ENCODE measurements around the gene CIB4.
"Not testable (repeated sequence)": the region's sequence is repeated elsewhere in the genome, so short reads cannot be mapped to it uniquely, and the experiment has no call there.

Gene CIB4

GRCh38 chr2:26571316-26571715 lies 69.8 kb downstream of the CIB4 start:
- no peak for DNase-seq

- peak in 25 of 56 donors; percentile 15 to 81 (median 50) for DNase-seq
Measured at GRCh38 chr2:26570083-26570430, 71.1 kb downstream of the CIB4 start.

- peak in 1 of 56 donors; percentile 59 for DNase-seq
Measured at GRCh38 chr2:26569216-26570082, 71.7 kb downstream of the CIB4 start.

- no peak for DNase-seq
Measured at GRCh38 chr2:26568076-26568890, 72.9 kb downstream of the CIB4 start.

GRCh38 chr2:26567534-26567933 lies 73.6 kb downstream of the CIB4 start:
- no peak for DNase-seq

- DNase-seq: not testable (repeated sequence)
Measured at GRCh38 chr2:26566731-26567130, 74.4 kb downstream of the CIB4 start.

- DNase-seq: no peak
Measured at GRCh38 chr2:26566081-26566375, 75.1 kb downstream of the CIB4 start.

GRCh38 chr2:26564121-26564644 lies 77.0 kb downstream of the CIB4 start:
- no peak for DNase-seq

GRCh38 chr2:26563686-26564085 lies 77.5 kb downstream of the CIB4 start:
- DNase-seq: no peak

- DNase-seq: peak in 12 of 56 donors; percentile 12 to 65 (median 32)
Measured at GRCh38 chr2:26562811-26563645, 78.1 kb downstream of the CIB4 start.

GRCh38 chr2:26561918-26562810 lies 79.0 kb downstream of the CIB4 start:
- DNase-seq: peak in 8 of 56 donors; percentile 17 to 50 (median 25)

GRCh38 chr2:26561376-26561775 lies 79.8 kb downstream of the CIB4 start:
- DNase-seq: no peak

GRCh38 chr2:26560892-26561291 lies 80.3 kb downstream of the CIB4 start:
- no peak for DNase-seq

- no peak for DNase-seq
Measured at GRCh38 chr2:26559556-26559955, 81.6 kb downstream of the CIB4 start.

GRCh38 chr2:26559044-26559405 lies 82.1 kb downstream of the CIB4 start:
- DNase-seq: no peak

- DNase-seq: peak in 24 of 56 donors; percentile 9 to 67 (median 36)
Measured at GRCh38 chr2:26558271-26559043, 82.7 kb downstream of the CIB4 start.

GRCh38 chr2:26557244-26557925 lies 83.8 kb downstream of the CIB4 start:
- no peak for DNase-seq

GRCh38 chr2:26556309-26557243 lies 84.6 kb downstream of the CIB4 start:
- peak in 2 of 56 donors; percentile 8 to 13 for DNase-seq
